ENCODE measurements around the gene CLBA1.

CLBA1 gene

DNA sequence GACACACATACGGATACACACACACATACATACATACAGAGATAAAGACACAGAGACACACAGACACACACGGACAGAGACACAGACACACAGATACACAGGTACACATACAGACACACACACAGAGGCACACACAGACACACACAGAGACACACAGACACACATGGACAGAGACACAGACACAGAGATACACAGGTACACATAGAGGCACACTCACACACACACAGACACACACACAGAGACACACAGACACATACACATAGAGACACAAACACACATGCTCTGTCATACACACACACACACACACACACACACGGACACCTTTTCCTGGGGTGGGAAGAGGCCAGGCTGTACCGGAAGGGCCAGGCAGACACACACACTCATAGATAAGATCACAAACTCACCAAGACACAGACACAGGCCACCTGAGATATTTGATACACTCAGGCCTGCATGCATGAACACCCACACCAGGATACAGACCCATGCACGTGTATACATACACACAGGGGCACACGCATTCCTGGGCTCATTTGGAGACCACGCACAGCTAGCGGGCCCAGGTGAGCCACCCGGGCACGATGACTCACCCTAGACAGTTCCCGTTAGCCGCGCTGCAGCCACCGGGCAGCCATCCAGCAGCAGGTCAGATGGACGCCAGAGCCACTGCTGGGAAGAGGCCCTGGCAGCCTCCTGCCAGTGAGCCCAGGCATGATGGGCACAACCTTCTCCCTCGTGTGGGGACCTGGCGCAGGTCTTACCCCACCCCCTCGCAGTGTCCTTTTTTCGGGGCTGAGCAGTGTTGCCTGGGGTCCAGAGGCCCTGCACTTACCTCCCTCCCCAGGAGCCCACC lies 5.6 kb upstream of the CLBA1 start:
- no peak for DNase-seq (ENCODE audit: low read depth)

DNA sequence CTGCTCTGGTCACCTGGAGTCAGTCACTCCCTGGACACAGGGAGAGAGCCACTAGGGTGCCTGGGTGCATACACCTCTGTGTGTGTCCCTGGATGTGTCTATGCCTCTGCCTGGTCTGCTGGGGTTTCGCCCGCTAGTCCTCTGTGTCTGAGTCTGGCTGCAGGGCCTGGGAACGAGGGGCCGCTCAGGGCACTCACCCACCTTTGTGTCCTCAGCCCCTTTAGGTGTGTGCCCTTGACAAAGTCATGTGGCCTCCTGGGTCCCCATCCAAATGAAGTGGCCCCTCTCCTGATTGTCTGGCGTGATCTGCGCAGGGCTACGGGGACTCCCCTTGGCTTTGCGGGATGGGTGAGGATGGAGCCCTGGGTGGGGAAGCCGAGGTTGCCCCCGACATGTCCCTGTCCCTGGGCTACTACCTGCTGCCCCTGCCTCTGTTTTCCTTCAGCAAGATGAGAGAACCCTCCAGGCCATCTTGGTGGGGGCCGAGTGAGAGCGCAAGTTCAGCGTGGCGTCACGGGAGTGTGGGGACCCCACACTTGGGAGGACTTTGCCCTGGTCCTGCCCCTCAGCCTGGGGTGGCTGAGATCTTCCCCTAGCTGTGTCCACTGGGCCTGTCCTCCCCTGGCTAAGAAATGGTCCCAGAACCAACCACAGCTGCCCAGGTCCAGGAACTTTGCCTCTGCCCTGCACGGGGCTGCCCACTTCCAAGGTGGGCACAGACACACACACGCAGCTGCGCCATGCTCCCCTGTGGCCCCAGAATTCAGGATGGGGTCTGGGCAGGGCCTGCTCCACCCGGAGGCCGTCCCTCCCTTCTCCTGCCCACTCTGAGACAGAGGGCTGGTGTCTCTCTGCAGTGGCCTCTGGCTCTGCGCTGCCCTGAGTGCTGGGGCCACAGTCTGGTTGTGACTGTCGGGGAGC lies 4.7 kb upstream of the CLBA1 start:
- no peak for DNase-seq (ENCODE audit: low read depth)

DNA sequence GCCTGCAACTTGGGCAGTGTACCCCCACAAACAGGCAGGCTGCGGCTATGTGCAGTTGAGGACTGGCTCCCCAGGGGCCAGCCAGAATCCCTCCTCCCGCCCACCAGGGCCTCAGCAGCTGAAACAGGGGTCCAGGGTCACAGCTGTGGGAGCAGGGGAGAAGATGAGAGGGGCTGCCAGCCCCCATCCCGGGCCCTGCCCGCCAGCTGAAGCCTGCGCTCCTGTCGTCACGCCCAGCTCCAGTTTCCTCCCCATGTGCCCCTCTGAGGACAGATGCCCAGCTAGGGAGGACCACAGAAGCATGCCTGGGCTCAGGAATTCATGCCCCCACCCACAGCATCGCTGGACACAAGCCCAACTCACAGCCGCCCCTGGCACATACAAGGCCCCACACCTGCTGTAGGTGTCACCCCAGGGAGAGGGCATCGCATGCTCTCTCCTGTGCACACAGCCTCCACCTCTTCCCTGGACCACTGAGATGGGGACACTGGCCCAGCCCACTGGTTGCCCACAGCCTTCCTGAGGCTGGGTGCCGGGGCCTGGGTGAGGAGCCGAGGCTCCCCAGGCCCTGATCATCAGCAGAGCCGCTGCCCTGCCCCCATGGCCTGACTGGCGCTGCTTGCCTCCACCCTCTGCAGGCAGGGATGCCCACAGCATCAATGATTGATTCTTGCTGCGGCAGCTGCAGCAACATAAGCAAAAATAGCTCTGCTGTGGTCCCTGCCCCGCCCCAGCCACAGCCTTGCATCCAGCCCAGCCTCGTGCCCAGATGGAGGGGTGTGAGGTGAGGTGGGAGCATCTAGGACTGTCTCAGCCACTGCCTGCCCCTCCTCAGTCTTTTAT lies 3.7 kb upstream of the CLBA1 start:
- no peak for DNase-seq (ENCODE audit: low read depth)

GRCh38 chr14:104982548-104983230 lies 2.9 kb upstream of the CLBA1 start:
- no peak for DNase-seq (ENCODE audit: low read depth)

DNA sequence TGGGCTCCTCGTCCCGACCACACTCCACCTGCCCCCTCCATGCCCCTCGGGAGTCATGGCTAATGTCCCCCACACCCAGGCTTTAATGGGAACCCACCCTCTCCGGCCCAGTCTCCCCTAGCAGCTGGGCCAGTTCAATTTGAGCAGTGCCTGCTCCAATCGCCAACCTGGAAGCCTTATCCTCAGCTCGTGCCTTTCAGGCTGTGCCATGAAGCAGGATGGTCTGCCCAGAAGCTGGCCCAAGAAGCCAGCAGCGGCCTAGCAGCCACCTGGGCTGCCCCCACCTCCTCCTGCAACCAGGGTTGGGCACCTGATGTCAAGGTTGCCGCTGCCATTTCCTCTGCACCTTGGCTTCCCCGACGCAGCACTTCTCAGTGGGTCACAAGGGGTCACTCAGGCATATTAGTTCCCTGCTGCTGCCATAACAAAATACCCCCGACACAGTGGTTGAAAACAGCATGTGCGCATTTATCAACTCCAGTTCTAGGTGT lies 2.3 kb upstream of the CLBA1 start:
- no peak for DNase-seq (ENCODE audit: low read depth)

DNA sequence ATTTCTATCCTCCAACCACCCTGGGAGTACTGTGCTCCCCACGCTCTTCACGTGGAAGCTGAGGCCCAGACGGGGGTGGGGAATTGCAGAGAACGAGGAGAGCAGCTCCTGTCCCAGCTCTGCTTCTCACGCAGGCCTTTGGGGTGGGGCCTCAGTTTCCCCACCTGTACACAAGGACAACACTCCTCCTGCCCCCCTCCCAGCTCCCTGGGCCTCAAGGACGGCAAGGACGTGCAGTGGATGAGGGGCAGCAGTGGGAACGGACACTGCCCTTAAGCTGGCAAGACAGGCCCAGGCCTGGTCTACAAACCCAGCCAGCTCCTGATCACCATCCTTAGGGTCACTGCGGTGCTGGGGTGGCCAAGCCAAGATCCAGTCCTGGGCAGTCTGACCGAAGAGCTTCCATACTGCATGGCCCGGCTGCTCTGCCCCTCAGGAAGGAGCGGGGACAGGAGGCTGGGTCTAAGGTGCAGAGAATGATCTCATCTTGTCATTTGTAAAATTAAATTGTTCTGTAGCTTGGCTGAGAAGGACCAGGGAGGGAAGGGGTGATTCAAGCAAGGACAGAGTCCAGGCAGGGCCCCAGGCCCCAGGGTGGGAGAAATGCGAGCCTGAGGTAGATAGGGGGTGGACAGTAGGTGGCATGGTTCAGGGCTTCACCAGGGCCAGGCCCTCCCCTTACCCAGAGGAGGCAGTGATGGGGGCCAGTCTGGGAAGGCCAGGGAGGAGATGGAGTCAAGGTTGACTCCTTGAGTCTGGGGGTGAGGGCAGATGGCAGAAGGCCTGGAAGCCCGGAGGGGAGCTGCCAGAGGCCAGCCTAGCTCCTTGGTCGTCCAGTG lies 1.3 kb upstream of the CLBA1 start:
- no peak for DNase-seq (ENCODE audit: low read depth)

DNA sequence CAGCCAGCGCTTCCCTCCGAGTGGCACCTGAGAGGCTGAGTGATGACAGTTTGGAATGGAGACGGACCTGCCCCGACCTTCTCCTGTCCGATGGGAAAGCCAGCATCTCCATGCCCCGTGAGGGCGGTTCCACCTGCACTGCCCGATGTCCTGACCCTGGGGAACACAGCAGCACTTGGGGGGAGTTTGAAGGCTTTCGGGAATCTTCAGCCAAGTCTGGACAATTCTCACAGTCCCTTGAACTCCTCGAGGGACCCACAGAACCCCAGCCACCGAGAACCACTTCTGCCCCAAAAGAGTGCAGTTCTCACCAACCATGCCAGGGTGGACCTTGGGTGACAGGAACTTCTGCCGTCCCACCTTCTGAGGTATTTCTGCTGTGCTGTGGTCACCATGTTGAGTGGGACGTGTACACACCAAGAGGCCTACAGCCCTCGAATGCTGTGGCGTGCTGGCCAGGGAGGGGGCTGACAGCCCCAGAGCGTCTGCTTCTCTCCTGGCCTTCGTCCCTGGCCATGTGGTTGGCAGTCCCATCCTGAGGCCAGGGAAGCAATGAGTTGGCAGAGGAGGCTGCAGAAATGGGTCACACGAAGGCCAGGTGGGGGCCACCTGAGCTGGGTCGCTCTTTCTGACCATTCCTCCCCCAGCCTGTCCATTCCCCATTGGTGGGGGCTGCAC lies 1.0 kb downstream of the CLBA1 start:
- no peak for DNase-seq (ENCODE audit: low read depth)

DNA sequence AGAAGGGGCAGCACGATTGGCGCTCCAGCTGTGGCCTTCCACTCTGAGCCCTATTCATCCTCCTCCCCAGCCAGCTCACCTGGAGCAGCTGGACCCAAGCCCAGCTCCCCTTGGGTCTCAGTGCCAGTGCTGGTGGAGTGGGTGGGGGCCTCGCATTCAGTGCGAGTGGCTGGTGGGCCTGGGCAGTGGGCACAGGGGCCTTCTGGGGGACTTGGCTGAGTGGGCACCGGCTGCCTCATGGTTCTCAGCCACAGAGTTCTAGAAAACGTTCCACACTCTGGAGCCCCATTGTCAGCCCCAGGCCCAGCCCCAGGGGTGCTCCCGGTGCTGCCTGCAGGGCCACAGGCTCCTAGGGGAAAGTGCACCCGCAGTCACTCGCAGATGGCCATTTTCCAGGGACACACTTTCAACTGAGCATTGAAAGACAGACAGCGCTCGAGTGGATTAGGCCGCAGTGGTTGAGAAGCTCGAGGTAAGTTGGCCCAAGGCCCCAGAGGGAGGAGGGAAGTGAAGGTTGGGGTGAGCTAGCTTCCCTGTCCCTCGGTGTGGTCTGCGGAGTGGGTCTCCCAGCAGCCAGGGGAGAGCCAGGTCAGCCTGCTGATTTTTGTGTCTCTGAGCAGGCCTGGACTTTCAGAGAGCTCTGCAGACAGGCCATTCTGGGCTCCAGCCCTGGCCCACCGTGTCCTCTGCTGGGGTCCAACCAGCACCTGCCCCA lies 3.8 kb downstream of the CLBA1 start:
- DNase-seq (ENCODE audit: low read depth) = no peak

DNA sequence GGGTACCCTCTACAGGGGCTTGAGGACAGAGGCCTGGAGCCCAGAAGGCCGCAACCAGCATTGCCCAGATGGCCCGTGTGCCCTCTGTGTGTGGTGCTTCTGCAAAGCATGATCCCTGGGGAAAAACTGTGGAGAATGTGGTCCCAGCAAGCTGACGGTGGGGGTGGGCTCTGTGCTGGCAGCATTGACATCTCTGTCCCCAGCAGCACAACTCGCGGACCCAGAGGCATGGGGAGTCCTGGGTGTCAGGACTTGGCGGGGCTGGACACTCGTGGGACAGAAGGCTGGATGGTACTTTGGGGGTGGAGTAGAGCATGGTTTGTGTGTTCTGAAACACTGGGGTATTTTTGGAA lies 4.3 kb downstream of the CLBA1 start:
- DNase-seq (ENCODE audit: low read depth) = no peak

GRCh38 chr14:104991896-104992230 lies 6.3 kb downstream of the CLBA1 start:
- DNase-seq (ENCODE audit: low read depth) = no peak

DNA sequence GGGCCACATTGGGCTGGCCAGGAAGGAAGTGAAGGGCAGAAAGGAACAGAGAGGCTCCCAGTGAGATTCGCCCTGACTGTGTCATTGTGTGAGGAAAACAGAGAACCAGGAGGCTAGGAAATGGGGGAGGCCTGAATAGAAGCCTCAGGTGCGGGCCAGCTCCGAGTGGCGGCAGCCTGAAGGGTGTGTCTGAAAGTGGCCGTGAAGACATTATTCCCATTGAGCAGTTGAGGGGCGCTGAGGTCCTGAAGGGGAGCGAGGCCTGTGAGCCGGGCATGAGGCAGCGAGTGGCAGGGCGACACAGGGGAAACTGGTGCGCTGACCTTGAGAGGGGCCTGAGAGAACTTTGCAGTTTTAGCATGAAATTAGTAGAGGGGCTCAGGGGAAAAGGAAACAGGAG lies 6.9 kb downstream of the CLBA1 start:
- no peak for DNase-seq (ENCODE audit: low read depth)

GRCh38 chr14:104993306-104993705 lies 7.7 kb downstream of the CLBA1 start:
- no peak for DNase-seq (ENCODE audit: low read depth)

DNA sequence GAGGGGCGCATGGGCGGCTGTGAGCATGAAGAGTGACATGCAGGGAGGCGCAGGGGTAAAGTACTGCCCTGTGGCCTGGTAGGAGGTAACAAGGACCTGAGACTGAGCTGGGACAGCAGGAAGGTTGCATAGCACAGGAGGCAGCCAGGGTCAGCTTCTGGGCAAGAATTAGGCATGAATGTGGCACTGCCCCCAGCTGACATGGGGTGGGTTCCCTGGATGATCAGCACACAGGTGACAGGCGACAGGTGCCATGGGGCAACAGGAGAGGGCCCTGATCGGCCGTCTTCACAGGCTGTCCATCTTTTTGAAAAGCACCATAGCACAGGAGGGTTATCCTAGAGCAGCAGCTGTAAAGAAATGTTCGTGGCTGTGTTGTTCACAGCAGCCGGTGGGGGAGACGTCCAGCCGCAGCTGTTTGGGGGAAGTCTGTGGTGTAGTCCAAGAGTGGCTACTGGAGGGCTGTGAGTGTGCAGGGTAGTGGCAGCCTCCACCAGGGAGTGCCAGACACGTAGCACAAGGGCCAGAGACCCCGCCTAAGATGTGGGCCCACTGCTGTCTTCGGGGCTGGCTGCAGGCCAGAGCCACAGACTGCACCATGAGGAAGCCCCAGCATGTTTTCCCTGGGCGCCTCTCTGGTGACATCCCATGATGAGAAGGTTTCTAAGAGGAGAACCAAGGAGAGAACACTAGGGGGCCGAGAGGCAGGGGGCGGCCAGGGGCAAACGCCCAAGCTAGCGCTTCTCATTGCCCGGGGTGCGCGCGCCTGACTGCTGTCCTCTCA lies 8.4 kb downstream of the CLBA1 start:
- no peak for DNase-seq (ENCODE audit: low read depth)

GRCh38 chr14:104994978-104995377 lies 9.4 kb downstream of the CLBA1 start:
- no peak for DNase-seq (ENCODE audit: low read depth)

GRCh38 chr14:104996032-104996431 lies 10.4 kb downstream of the CLBA1 start:
- no peak for DNase-seq (ENCODE audit: low read depth)

GRCh38 chr14:104996483-104996882 lies 10.9 kb downstream of the CLBA1 start:
- no peak for DNase-seq (ENCODE audit: low read depth)

DNA sequence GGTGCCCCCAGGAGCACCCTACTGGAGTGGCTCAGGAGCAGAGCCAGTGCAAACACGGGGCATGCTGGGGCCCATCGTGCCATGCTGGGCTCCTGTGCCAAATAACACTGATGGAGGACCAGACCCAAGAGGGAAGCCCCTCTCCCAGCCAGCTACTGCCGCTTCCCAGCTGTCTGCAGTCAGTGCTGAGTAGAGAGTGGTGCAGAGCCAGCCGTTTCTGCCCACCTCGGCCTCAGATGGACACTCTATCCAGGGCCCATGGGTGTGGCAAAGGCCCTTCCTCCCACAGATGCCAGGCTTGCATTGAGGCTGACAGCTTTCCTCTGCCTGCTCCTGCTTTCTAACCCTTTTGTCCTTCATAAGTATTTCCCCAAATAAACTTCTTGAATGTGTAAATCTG lies 13.2 kb downstream of the CLBA1 start:
- DNase-seq (ENCODE audit: low read depth) = no peak

DNA sequence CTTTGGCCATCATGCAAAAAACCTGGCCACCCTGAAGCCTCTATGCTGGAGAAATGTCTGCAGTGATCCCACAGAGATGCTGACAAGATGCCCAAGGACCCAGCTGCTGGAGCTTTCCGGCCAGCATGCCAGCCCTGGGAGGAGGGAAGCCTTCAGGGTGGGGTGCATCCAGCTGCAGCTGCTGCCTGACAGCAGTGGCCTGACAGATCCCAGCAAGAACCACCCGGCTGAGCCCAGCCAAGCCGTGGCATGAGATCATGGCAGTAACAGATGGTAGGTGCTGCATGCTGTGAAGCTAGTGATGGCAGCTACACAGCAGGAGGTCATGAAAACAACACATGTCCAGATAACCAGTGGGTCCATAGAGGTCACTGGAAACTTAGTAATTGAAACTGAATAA lies 13.8 kb downstream of the CLBA1 start:
- no peak for DNase-seq (ENCODE audit: low read depth)
